ENCODE data around the gene C11orf71. TPM values are rescaled to one million over a fixed set of nuclear protein-coding genes. Genes with fewer than 3 reads are reported as not detected.

C11orf71 gene
- total RNA-seq, 4 donors from 2014 or later: 3.8 to 6.1 (median 4.9) TPM

DNA sequence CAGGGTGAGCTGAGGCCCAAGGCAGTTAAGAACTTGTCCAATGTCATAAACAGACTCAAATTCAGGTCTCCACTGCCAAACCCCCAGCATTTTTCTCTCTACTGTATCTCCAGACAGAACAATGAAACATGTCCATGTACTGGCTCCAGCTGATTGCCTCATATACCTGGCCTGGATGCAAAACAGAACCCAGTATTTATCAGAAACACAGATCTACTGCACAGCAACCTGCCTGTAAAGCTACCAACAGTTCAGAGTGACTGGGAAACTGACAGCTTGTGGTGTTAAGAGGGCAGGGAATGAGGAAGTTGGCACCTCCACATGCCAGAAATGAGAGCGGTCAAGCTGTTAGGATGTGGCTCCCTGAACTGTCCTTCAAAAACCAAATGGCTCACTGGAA is 41.6 kb downstream of the C11orf71 start:
- H3K27ac ChIP-seq: no peak overlapping the region
- H3K4me3 ChIP-seq: no peak overlapping the region
- TF ChIP-seq, protein P1, sequence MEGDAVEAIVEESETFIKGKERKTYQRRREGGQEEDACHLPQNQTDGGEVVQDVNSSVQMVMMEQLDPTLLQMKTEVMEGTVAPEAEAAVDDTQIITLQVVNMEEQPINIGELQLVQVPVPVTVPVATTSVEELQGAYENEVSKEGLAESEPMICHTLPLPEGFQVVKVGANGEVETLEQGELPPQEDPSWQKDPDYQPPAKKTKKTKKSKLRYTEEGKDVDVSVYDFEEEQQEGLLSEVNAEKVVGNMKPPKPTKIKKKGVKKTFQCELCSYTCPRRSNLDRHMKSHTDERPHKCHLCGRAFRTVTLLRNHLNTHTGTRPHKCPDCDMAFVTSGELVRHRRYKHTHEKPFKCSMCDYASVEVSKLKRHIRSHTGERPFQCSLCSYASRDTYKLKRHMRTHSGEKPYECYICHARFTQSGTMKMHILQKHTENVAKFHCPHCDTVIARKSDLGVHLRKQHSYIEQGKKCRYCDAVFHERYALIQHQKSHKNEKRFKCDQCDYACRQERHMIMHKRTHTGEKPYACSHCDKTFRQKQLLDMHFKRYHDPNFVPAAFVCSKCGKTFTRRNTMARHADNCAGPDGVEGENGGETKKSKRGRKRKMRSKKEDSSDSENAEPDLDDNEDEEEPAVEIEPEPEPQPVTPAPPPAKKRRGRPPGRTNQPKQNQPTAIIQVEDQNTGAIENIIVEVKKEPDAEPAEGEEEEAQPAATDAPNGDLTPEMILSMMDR (IDR thresholded peaks at IDR 0.05): no peak
- TF ChIP-seq POLR2A (IDR thresholded peaks at IDR 0.05): no peak
- H3K36me3 ChIP-seq: no peaks in the 10 kb centered on the region
- H3K4me1 ChIP-seq: no peaks in the 10 kb centered on the region
- H3K9me3 ChIP-seq: no peaks in the 10 kb centered on the region
- DNase-seq: no peak
- intact Hi-C loops (cut with DNase I): no loop called here
- 63 to 64% methylated on average over 1 of the region's 1 CpG for WGBS, 2 donors
- H3K27me3 ChIP-seq: no peaks in the 10 kb centered on the region

DNA sequence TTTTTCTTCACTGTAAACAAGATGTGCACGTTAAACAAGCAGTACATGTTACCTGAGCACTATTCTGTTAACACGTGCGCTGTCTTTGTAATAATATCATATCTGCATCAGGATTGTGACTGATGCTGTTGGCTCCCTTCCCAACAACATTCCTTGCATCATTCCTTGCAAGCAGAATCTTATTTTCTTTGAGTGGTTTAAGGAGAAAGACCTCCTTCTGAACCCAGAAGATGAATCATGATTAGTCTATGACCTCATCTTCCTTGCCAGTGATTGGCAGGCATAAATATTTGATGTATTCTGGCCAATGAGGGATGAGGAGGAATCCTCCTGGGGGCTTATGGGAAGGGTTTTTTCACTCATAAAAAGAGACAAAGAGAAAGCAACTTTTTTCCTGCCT is 46.2 kb downstream of the C11orf71 start:
- TF ChIP-seq POLR2A (IDR thresholded peaks at IDR 0.05): no peak
- TF ChIP-seq, protein P1 (IDR thresholded peaks at IDR 0.05): no peak
- Histone ChIP-seq H3K4me3 (no peak overlapping the region), H3K36me3 (no peaks in the 10 kb centered on the region), H3K27me3 (no peaks in the 10 kb centered on the region), H3K4me1 (peaks cover 0 to 17% (median 2%) of the 10 kb centered on the region in 3 donors), H3K9me3 (no peaks in the 10 kb centered on the region), H3K27ac (no peak overlapping the region)
- 42 to 57% methylated on average over 3 of the region's 3 CpGs for WGBS, 2 donors
- intact Hi-C loops (cut with DNase I): no loop called here
- DNase-seq: no peak

DNA sequence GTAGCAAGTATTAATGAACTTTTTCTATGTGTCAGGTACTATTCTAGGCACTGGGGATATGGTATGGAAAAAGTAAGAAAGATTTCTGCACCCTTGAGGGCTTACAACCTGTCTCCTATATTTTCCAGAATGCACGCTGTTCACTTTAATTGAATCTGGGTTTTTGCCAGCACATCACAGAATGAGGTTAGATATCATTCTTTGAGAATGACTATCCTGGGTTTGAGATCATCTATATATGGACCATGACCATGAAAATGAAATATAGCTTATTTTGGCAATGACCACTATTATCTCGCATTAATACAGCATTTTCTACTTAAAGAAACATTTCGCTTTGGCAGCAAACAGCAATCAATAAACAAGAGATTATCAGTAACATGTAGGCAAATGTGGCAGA is 46.9 kb downstream of the C11orf71 start:
- WGBS, 2 donors: 71 to 77% methylated on average over 3 of the region's 3 CpGs
- H3K9me3 ChIP-seq: no peaks in the 10 kb centered on the region
- no peak for DNase-seq

GRCh38 chr11:114350022-114350421 is 50.3 kb downstream of the C11orf71 start:
- TF ChIP-seq POLR2A (IDR thresholded peaks at IDR 0.05): no peak
- TF ChIP-seq, protein P1 (IDR thresholded peaks at IDR 0.05): no peak
- Histone ChIP-seq H3K27ac (no peak overlapping the region), H3K4me1 (peaks cover 0 to 30% (median 9%) of the 10 kb centered on the region in 3 donors), H3K36me3 (no peaks in the 10 kb centered on the region), H3K9me3 (no peaks in the 10 kb centered on the region), H3K27me3 (no peaks in the 10 kb centered on the region), H3K4me3 (no peak overlapping the region)
- intact Hi-C loops (cut with DNase I): no loop called here
- DNase-seq: no peak
- WGBS, 2 donors: 44 to 51% methylated on average over 10 of the region's 10 CpGs

More for the DNA sequence above, 46.9 kb downstream of the C11orf71 start:
- no peak for TF ChIP-seq POLR2A (IDR thresholded peaks at IDR 0.05)
- TF ChIP-seq, protein P1 (IDR thresholded peaks at IDR 0.05): no peak
- H3K4me1 ChIP-seq: peaks cover 0 to 23% (median 7%) of the 10 kb centered on the region in 3 donors
- no peaks in the 10 kb centered on the region for H3K27me3 ChIP-seq
- no peak overlapping the region for H3K4me3 ChIP-seq
- no peaks in the 10 kb centered on the region for H3K36me3 ChIP-seq
- intact Hi-C loops (cut with DNase I): no loop called here
- H3K27ac ChIP-seq: no peak overlapping the region

Other genes starting within 250 kb of the C11orf71 start
- gene NNMT, start 104.1 kb downstream of the C11orf71 start, total RNA-seq: 100 to 1,000 TPM in 1 of 4 donors, 10 to 100 TPM in 2, 1 to 10 TPM in 1; 4.1 to 142 (median 56.8) TPM
- gene RBM7, start 155 bp upstream of the C11orf71 start, total RNA-seq: 10 to 100 TPM; 11.8 to 22.1 (median 17.5) TPM
- gene REXO2, start 39.0 kb upstream of the C11orf71 start, total RNA-seq: 100 to 1,000 TPM in 2 of 4 donors, 10 to 100 TPM in 2; 59.3 to 124 (median 107) TPM
- gene NXPE1, start 159.4 kb upstream of the C11orf71 start, total RNA-seq: not detected
- under 1 TPM in 1 of 4 donors, not detected in 3; 0.15 TPM for gene NXPE4, start 195.3 kb upstream of the C11orf71 start, total RNA-seq

All from esophagus squamous epithelium (tissue), 5 donors.